IPS DF 4.7 (cell line): ENCODE results near the gene NTSR2.

Experiments used
- DNase-seq: peaks from one replicate; pipeline ENCODE4 v3.0.0-alpha.2; 2013; ENCODE audit warnings: low spot score; ENCODE audit errors: extremely low read depth

The NTSR2 gene

DNA sequence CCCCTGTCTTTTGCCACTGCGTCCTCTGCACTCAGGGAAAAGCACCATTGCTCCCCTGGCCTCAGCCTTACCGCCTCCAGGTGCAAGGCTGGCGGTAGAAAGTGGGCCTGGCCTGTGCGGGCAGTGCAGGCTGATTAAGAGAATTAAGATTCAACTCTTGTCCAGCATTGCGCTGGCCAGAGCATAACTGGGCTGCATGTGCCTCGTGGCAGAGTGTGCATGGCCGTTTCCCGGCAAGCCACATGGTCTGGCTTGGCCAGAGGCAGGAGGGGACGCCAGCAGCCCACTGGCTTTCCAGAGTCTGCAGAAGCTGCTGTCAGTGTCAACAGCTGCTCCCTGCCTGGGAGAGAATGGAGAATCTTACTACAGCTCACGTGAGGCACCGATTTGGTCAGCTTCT lies 12.3 kb downstream of the NTSR2 start:
- DNase-seq: no peak

DNA sequence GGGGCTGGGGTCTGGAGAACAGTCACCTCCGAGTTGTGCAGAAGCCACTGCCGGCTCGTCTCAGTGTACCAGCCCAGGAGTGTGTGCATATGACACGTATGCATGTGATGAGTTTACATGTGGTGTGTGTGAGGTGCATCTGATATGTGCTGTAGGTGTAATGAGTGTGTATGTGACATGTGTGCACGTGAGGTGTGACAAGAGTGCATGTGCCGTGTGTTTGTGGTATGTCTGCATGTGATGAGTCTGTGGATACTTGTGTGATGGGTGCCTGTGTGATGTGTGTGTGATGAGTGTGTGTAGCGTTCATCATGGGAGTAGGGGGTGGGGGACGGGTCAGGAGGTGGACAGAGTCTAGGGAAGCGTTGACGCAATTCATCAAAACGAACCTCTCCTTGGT lies 12.8 kb downstream of the NTSR2 start:
- DNase-seq: no peak

DNA sequence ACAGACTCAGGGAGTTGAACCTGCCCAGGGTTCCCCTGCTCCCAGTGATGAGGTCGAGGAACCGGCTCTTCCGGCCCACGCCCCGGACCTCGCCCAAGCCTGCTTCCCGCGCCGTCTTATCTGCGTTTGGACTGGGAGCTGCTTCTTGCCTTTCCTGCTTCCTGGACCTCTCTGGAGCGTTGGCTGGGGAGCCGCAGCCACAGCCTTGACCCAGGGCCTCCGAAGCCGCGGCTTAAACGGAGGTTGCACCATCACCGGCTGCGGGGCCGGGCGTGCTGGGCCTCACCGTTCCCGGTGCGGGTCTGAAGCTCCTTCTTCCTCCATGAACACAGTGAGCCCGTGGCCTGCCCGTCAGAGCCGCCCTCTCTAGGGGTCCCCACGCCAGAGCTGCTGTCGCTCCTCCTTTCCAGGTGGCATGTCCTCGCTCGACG lies 13.3 kb downstream of the NTSR2 start:
- no peak for DNase-seq

DNA sequence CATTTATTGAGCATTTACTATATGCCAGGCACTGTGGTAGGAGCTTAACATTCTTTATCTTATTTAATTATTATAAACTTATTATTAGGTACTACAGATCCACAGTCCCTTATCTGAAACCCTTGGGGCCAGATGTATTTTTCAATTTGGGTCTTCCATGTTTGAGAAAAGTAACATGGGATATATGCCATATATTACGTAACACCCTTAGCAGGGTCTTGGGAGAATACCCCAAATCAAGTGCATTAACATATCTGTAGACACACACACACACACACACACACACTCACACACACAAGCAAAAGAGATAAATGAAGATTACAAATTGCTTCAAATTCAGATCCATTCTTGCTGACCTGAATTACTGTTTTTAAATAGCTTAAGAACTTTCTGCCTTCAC lies 13.7 kb downstream of the NTSR2 start:
- no peak for DNase-seq

DNA sequence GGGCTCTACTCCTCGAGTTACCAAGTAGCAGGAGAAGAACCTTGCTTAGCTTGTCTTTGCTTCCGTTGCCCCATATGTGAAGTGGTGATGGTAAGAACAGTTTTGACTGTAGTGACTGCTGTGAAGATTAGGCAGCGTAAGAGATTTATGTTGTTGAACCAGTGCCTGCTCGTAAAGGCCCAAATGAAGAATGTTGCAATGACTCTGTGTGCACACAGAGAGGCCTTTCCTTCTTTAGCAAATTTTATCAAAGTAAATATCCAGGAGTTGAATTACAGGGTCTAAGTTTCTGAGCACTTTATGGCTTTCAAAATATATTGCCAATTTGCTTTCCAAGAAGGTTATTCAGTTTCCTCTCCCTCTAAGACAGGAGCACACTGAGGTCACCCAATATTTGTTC lies 14.5 kb downstream of the NTSR2 start:
- DNase-seq: no peak

DNA sequence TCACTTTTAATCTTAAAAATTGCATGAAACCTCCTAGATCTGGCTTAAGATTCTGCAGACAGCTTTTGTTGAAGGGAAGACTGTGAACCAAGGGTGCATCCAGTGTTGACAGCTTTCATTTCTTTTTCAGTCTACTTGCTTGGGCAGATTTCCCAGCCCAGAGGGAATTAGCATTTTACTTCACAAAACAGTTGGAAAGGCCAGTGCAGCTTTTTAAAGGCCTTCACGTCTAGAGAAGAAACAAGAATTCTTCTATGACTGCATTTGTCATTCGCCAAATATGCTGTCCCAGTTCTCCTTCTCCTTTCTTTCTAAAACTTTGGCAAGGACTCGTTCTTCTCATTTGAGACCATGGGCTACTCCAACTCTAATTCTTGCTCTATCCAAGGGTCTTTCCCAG lies 17.4 kb downstream of the NTSR2 start:
- no peak for DNase-seq

DNA sequence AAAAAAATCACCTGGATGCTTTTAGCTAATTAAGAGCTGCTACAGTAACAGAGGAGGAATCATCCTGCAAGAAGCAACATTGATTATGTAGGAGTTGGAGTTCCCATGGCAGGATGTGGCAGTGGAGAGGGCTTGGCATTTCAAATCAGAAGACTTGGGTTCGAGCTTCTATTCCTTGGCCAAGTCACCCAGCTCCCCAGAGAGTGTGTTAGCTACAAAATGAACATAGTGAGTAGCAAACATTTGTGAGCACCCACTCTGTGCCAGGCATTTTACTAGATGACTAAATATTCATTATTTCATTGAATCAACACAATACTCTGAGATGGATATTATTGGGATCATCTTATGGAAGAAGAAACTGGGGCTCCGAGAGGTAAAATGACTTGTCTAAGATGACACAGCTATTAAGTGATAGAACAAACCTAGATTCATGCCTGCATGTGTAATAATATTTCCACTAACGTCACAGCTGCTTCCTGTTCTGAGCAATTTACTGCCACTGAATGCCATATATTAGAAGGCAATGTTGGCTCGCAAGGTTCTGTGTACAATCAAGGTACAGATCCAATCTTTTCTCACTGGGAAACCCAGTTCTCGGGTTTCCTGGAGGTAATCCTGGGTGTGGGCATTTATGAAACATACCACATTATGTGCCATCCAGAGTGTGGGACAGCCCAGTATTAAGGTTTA lies 18.0 kb downstream of the NTSR2 start:
- no peak for DNase-seq

DNA sequence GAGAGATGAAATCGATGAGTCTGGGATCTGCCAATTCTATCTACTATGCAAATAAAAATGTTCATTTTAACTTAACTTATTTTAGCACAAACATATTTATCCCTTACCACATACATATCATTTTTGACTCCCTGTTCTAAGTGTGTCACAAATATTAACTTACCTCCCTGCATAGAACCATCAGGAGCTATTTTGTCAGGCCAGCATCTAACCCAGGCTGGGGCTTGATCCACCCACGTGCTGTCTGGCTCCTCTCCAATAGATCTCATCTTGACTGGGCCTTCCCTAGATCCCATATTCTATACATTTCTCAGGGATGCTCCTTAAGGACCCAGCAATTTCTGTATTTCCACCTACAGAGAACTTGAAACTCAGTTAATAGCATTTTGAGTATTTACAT lies 20.9 kb downstream of the NTSR2 start:
- no peak for DNase-seq

DNA sequence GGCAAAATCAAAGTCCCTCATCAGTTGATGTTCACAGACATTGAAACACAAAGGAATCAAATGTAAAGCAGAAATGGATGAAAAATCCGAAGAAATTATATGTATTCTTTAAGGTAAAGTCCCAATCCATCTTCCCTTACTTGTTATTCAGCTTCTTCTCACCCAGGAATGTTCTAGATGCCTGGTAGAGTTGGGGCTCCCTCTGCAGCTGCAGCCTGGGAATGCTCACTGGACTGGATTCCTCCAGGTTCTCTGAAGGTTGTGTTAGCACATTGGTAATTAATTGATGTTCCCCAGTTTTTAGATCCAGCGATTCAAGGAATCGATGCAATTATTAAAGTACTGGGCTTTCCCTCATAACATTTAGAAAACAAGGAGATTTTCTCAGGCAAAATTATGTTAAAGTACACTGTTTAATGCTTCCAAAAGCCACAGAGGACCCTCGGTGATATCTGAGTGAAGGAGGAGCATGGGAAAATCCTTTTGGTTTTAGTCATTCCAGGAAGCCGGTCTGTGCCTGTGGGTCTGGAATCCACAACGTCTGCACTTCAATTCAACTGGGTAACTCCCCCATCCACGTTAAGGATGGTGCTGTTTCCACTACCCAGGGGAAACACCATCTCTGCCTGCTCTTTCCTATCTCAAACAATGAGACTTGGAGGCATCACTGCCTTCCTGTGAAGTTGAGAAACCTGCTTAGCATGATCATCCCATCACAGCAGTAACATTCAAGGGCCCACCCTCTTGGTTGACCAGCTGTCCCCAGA lies 22.0 kb downstream of the NTSR2 start:
- no peak for DNase-seq

DNA sequence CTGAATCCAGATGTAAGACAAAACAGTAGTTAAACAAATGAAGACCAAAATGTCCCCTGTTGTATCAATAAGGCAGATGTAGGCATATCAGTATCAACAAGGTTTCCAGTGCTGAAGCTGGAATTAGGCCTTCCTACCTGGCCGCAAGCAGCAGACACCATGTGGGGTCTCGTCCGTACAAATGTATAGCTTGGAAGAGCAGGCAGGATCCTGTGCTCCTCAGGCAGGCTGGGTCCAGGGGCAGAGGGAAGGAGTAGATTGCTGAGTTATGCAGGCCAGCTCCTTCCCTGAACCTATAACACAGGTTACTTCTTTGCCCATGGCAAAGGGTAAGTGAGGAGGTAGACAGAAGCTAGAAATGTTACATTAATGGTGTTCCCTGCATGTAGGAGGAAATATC lies 23.5 kb downstream of the NTSR2 start:
- DNase-seq: no peak

DNA sequence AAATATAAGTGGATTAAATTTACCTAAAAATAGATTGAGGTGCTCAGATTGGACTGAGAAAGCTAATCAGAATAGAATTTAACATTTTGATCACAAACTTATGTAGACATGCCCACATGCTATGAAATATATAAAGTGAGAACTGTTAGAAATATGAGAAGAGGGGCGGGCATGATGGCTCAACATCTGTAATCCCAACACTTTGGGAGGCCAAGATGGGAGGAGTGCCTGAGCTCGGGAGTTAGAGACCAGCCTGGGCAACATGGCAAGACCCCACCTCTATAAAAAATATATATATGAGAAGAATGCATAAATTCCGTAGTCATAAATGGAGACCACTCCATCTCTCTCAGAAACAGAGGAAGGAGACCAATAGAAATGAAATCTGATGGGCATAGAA lies 25.7 kb downstream of the NTSR2 start:
- DNase-seq: no peak

DNA sequence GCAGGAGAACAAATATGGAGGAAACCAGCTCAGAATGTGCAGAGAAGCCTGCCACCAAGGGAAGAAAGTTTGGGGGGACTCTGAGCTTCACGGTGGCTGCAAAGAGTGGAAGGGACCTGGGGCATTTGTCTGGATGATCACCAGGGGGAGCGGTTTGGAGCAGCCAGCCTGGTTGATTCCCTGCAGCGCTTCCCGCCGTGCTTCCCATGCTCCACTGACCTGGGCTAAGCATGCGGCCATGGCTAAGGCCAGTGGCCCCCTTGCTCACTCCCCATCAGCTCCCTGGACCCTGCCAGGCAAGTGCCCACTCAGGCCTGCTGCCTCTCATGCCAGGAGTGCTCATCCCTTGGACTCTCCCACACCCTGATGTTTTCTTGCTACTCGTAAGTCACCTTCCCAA lies 27.0 kb downstream of the NTSR2 start:
- DNase-seq: no peak

DNA sequence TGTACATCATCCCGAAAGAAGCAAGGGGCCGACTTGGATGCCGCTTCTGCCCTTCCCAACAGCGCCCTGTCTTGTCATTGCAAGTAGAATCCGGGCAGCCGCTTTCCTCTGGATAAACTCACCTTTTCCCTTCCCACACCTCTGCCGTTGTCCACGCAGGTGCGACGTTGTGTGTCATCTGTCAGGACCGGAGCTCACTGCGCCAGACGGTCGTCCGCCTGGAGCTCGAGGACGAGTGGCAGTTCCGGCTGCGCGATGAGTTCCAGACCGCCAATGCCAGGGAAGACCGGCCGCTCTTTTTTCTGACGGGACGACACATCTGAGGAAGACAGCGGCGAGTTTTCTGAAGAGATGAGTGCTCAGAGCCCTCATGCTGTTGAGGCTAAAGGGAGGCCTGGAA lies 29.9 kb downstream of the NTSR2 start:
- no peak for DNase-seq

DNA sequence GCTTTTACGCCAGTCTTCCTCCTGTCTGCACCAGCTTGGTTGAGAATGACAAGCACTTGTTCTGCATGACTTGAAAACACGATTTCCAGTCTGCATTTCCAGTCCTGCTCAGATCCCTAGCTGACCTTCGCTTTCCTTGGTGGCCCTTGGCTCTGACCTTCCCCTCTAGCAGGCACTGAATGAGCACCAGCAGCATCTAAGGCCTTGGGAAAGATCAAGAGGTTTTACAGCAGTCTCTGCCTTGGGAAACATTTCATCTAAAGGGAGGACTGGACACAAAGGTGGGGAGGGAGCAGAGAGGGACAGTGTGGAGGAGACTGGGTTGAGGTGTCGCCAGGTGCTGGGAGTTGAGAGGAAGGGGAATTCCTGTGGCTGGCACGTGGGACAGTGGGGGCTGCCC lies 30.5 kb downstream of the NTSR2 start:
- no peak for DNase-seq

DNA sequence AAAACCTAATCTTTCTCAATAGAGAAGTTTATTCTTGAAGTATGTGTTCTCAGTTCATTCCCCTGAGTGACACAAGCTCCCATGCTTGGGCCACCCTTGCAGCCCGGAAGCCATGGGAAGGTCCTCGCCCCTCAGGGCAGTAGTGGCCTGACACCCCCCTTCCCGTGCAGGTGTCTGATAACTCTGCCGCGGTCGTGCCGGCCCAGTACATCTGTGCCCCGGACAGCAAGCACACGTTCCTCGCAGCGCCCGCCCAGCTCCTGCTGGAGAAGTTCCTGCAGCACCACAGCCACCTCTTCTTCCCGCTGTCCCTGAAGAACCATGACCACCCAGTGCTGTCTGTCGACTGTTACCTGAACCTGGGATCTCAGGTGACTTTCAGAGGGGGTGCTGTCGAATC lies 32.4 kb downstream of the NTSR2 start:
- DNase-seq: no peak

DNA sequence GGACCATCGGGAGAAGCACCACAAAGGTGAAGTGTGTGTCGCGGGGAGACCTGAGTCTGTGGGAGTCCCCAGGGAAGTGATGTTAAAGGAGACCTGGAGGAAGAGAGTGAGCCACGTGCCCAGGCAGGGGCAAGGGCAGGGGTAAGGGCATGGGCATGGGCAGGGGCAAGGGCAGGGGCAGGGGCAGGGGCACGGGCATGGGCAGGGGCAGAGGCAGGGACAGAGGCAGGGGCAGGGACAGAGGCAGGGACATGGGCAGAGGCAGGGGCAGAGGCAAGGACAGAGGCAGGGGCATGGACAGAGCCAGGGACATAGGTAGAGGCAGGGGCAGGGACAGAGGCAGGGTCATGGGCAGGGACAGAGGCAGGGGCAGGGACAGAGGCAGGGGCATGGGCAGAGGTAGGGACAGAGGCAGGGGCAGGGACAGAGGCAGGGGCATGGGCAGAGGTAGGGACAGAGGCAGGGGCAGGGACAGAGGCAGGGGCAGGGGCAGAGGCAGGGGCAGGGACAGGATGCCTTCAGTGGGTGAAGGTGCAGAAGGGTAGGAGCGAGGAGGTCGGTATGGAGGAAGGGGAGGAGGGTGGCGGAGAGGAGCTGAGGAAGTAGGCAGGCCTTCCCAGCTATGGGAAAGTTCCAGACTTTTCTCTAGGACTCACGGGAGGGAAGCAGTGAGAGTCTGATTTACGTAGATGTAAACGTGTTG lies 33.3 kb downstream of the NTSR2 start:
- no peak for DNase-seq

DNA sequence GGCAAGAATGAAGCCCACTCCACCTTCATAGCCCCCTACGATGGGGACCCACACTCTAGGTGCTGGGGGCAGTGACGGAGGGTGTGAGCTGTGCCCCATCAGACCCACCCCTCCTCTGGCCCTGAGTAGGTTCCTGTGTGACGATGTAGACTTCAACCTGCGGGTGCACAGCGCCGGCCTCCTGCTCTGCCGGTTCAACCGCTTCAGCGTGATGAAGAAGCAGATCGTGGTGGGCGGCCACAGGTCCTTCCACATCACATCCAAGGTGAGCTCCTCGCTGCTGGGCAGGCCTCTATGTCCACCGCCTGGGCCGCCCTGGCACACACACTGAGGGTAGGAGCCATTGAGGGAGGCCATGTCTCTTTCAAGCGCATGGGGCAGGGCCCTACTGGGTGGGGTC lies 34.9 kb downstream of the NTSR2 start:
- no peak for DNase-seq

DNA sequence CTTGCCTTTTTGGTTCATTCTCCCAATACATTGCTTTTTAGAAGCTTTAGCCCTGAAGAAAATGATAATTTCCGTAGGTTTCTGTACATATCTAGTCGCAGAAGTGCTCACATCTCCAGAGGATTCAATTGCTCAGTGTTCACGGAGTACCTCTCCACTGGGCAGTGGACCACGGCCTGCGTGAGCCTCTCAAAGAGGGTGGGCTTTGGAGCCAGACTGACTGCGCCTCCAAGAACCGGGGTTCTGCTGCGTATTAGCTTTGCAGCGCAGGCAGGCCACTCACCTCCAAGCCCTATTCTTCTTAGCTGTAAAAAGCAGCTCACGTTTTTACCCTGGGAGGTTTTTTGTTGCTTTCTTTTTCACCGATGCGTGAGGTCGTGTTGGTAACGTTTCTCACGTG lies 35.4 kb downstream of the NTSR2 start:
- DNase-seq: no peak

DNA sequence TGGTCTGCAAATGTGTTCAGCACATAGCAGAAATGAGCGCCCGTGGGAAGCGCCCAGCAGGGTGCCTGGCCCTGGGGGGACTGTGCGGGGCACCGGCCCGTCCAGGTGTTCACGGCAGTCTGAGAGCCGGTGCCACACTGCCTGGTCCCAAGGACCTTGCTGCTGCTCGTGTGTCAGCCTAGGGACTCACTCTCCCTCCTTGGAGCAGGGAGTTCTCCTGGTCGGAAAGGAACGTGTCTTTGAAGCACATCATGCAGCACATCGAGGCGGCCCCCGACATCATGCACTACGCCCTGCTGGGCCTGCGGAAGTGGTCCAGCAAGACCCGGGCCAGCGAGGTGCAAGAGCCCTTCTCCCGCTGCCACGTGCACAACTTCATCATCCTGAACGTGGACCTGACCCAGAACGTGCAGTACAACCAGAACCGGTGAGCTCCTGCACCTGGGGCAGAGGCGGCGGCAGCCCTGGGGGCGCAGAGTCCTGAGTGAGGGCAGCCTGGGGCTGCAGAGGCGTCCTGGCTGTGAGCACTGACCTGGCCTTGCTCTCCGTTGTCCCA lies 36.0 kb downstream of the NTSR2 start:
- DNase-seq: no peak

DNA sequence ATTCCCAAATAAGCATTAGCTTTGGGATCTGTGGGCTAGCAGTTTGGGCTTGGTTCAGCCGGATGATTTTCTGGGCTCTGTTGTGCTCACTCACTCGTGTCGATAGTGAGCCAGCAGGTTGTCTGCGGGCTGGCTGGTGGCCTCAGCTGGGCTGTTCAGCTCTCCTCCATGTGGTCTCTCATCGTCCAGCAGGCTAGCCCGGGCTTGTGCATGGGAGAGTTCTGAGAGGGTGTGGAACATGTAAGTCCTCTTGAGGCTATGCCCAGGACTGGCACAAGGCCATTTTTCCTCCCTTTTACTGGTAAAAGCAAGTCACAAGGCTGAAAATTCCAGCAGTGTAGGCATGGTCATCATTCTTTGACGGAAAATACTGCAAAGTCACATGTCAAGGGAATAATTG lies 38.5 kb downstream of the NTSR2 start:
- no peak for DNase-seq

DNA sequence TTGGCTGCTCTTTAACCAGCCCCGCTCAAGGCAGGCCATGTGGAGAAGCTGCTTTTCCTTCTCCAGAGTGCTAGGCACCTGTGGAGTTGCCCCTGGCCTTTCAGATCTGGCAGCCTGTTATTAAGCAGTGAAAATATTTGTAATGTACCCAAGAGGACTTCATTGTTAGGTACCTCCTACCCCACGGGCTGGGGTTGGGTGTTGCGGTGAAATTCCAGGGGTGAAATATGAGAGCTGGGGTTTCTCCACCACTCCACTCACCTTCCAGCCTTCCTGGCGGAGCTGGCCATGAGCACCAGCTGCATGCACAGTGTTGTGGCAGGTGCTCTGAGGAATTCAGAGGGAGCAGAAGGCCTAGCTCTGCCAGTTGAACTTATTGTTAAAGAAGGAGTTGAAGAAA lies 39.1 kb downstream of the NTSR2 start:
- no peak for DNase-seq

DNA sequence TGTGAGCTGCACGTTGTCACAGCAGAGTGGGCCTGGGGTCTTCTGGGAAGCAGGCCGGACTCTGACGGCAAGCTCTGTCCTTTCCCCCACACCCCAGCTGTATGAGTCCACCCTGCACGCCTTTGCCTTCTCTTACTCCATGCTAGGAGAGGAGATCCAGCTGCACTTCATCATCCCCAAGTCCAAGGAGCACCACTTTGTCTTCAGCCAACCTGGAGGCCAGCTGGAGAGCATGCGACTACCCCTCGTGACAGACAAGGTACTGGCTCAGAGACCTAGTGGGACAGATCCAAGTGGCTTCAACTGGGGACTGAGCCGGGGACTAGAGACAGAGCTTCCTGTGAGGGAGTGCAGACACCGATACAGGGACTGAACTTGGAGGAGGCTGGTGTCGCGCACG lies 40.1 kb downstream of the NTSR2 start:
- no peak for DNase-seq
